ENCODE data around the gene TMEFF1.

- TF ChIP-seq BHLHE40 (IDR thresholded peaks at IDR 0.05; ENCODE audit: borderline replicate concordance) (no peak), SUZ12 (IDR thresholded peaks at IDR 0.05) (no peak), FOXK2 (IDR thresholded peaks at IDR 0.05) (no peak), SP1 (IDR thresholded peaks at IDR 0.05) (no peak), ELF4 (IDR thresholded peaks at IDR 0.05) (no peak), L3MBTL2 (conservative IDR thresholded peaks at IDR 0.05) (no peak), CTBP1 (IDR thresholded peaks at IDR 0.05; ENCODE audit: borderline replicate concordance) (no peak), TARDBP (IDR thresholded peaks at IDR 0.05) (no peak), FOXA1 (IDR thresholded peaks at IDR 0.05) (no peak), HDGF (IDR thresholded peaks at IDR 0.05; ENCODE audit: borderline replicate concordance) (no peak)
These were observed 112.0 kb downstream of the TMEFF1 start for GRCh38 chr9:100584951-100585350.

All from HEK293T (cell line).